Muscle layer of colon (tissue), 2 donors: Measurements from ENCODE around the gene PNPLA7.

Experiments
- H3K27ac ChIP-seq: one replicate; pipeline ENCODE4 v1.7.0; 2013; ENCODE audit warnings: low read depth, mild to moderate bottlenecking, low read length, moderate library complexity
- H3K27me3 ChIP-seq, 2 donors: one replicate each; pipeline ENCODE4 v1.7.0; 2013; ENCODE audit warnings: low read length in 2 of 2, mild to moderate bottlenecking in 2 of 2; ENCODE audit not compliant: insufficient read depth in 2 of 2, control insufficient read depth in 1 of 2
- H3K36me3 ChIP-seq: one replicate; pipeline ENCODE4 v1.7.0; 2013; ENCODE audit warnings: mild to moderate bottlenecking, low read length; ENCODE audit not compliant: insufficient read depth
- H3K4me1 ChIP-seq: one replicate; pipeline ENCODE4 v1.7.0; 2013; ENCODE audit warnings: mild to moderate bottlenecking, low read length; ENCODE audit not compliant: insufficient read depth
- H3K4me3 ChIP-seq, 2 donors: one replicate each; pipeline ENCODE4 v1.7.0; 2013; ENCODE audit warnings: low read length in 2 of 2, low read depth in 1 of 2, mild to moderate bottlenecking in 1 of 2, moderate library complexity in 1 of 2
- H3K9ac ChIP-seq: one replicate; pipeline ENCODE4 v1.7.0; 2013; ENCODE audit warnings: low read length
- H3K9me3 ChIP-seq: one replicate; pipeline ENCODE4 v1.7.0; 2013; ENCODE audit warnings: mild to moderate bottlenecking, low read length
- donor health status: abdominal sarcoma.
- donor health status: Adenocarcinoma of cecum.

PNPLA7 gene

DNA sequence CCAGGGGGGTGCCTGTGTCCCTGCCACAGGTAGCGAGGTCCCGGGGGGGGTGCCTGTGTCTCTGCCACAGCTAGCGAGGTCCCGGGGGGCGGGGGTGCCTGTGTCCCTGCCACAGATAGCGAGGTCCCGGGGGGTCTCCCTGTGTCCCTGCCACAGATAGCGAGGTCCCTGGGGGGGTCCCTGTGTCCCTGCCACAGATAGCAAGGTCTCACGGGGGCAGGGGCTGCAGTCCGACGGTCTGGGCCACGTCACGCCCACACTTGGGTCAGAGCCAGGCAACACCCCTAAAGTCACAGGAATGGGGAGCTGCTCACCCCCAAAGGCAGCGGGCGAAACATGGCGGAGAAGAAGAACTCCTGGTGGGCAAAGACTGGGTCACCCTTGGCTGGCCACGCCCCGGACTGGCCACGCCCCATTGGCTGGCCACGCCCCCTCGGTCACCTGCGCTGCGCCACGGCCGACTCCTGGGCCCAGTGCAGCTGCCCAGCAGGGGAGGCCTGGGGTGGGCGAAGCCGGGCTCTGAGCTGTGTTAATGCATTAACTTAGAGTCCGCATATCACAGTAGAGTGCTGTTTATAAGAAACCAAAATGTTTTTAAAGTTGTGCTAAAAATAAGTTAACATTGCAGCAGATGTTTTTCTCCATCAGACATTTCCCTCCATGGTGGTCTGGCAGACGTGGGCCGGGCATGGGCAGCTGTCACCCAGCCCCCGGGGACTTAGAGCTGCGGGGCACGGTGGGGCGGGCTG, 120.1 kb downstream of the PNPLA7 start:
- Histone ChIP-seq H3K9me3 (no peaks in the 10 kb centered on the region), H3K27me3 (peaks cover 0 to 21% of the 10 kb centered on the region in 2 donors), H3K4me3 (no peak overlapping the region), H3K9ac (no peak overlapping the region), H3K36me3 (no peaks in the 10 kb centered on the region), H3K4me1 (no peaks in the 10 kb centered on the region), H3K27ac (no peak overlapping the region)

DNA sequence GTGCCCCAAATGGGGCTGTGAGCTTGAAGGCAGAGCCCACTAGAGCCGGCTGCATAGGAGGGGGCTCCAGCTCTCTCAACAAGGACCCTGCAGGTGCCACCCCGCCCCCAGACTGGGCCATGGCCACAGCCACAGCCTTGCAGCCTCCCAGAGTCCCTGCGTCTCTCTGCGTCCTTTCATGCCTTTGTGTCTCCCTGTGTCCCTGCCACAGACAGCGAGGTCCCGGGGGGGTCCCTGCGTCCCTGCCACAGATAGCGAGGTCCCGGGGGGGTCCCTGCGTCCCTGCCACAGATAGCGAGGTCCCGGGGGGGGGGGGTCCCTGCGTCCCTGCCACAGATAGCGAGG, 120.7 kb downstream of the PNPLA7 start:
- H3K4me3 ChIP-seq = no peak overlapping the region
- H3K27me3 ChIP-seq = peaks cover 0 to 21% of the 10 kb centered on the region in 2 donors
- H3K36me3 ChIP-seq = no peaks in the 10 kb centered on the region

DNA sequence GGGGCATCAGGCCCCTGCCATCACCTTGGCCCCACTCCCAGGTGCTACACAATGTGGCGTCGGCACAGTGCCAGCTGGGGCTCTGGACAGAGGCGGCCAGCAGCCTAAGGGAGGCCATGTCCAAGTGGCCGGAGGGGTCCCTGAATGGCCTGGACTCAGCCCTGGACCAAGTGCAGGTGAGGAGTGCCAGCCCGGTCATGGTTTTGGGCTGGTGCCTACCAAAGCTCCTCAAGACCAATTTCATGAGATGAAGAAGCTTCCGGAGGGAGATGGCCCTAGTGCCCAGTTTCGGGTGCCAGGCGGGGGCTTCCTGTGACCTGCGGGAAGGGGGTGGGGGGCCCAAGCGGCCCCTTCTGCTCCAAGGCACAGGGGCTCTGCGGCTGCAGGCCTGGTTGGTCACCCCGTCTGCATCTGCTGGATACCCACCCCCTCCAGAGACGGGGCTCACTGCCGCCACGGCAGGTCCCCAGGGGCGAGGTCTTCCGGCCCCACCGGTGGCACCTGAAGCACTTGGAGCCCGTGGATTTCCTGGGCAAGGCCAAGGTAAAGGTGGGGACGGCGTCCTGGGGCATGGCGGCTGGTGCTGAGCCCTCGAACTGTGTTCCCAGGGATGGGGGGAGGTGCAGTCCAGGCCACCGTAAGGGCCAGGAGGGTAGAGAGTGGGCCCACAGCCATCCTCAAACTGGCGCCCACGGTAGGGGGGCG, 121.2 kb downstream of the PNPLA7 start:
- Histone ChIP-seq H3K36me3 (no peaks in the 10 kb centered on the region), H3K27ac (no peak overlapping the region), H3K9me3 (no peaks in the 10 kb centered on the region), H3K4me3 (no peak overlapping the region), H3K4me1 (no peaks in the 10 kb centered on the region), H3K27me3 (peaks cover 0 to 21% of the 10 kb centered on the region in 2 donors), H3K9ac (no peak overlapping the region)

More for the DNA sequence above, 120.7 kb downstream of the PNPLA7 start:
- no peaks in the 10 kb centered on the region for H3K9me3 ChIP-seq
- no peaks in the 10 kb centered on the region for H3K4me1 ChIP-seq
- H3K27ac ChIP-seq = no peak overlapping the region
- H3K9ac ChIP-seq = no peak overlapping the region

DNA sequence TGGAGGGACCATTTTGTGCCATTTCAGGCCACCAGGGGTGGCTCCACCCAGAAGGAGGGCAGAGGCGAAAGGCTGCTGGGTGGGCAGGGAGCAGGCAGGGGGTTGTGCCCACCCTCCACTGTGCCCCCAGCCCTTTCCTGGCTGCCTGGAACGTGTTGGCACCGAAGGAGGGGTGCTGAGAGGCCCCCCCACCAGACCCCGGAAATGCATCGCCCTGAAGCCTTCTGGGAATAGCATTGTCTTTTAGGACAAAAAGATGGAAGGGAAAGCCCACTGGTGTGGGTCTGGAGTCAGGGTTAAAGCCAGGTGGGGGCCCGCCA, 121.9 kb downstream of the PNPLA7 start:
- H3K27me3 ChIP-seq = peaks cover 0 to 21% of the 10 kb centered on the region in 2 donors
- no peaks in the 10 kb centered on the region for H3K4me1 ChIP-seq
- H3K27ac ChIP-seq = no peak overlapping the region
- H3K9me3 ChIP-seq = no peaks in the 10 kb centered on the region
- H3K36me3 ChIP-seq = no peaks in the 10 kb centered on the region
- no peak overlapping the region for H3K4me3 ChIP-seq
- no peak overlapping the region for H3K9ac ChIP-seq

DNA sequence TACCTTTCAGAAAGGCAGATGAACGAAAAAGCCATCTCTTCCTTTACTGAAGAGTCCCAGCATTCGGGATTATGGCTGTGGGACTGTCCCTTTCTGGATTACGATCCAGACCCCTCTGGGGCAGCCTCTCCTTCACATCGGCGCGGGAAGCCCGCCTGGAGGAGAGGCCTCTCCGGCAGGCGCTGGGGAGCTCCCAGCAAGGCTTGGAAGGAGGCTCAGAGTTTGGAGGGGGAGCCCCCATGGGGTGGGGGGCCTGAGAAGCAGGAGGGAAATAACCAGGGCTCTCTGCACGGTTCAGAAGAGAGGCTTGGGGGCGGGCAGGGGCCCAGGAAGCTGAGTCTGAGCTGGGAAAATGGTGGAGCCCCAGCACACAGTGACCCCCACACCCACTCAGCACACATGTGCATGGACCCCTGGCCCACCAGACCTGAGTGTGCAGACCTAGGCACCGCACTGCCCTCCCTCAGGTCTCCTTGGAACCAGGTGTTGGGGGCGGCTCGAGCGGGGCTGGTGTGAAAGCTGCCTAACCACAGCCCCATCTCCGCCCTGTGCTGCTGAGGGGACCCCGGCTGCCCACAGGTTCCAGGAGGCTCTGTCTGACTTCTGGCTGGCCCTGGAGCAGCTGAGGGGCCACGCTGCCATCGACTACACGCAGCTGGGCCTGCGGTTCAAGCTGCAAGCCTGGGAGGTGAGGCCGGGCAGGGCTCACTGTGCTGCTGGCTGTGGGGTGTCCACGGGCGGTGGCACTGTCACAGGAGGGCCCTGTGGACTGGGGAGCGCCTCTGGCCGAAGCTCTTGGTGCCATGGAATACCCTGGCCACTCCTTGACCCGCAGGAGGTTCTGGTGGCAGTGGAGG, 122.5 kb downstream of the PNPLA7 start:
- H3K36me3 ChIP-seq = no peaks in the 10 kb centered on the region
- H3K9me3 ChIP-seq = no peaks in the 10 kb centered on the region
- H3K4me3 ChIP-seq = no peak overlapping the region
- no peaks in the 10 kb centered on the region for H3K4me1 ChIP-seq
- H3K27me3 ChIP-seq = peaks cover 0 to 21% of the 10 kb centered on the region in 2 donors
- H3K9ac ChIP-seq = no peak overlapping the region
- H3K27ac ChIP-seq = no peak overlapping the region

DNA sequence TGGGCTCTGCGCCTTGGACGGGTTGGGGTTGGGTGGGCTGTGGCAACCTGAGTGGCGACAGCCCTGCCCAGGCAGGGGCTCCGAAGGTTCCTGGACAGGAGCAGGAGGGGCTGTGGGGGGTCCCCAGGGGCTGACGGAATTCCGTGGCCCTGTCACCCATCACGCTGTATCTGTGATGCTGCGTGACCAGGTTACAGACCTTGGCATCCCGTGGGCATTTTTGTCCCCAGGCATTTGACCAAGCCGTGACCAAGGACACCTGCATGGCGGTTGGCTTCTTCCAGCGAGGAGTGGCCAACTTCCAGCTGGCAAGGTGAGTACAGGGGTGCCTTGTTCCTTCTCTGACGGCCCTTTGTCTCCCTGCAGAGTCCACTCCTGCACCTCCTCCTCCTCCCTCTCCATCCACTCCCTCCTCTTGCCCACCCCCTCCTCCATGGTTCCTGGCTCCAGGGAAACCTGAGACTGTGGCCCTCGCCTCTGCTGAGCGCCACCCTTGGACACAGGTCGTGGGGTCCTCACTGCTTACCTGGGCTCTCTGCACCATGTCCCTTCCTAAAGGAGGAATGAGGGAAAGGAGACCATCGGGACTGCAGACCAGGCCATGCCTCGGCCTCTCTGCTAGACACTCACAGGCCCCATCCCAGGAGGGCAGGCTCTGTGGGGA, 124.1 kb downstream of the PNPLA7 start:
- peaks cover 10% of the 10 kb centered on the region for H3K4me1 ChIP-seq
- peaks cover 0 to 20% of the 10 kb centered on the region in 2 donors for H3K27me3 ChIP-seq
- no peak overlapping the region for H3K9ac ChIP-seq
- H3K36me3 ChIP-seq = no peaks in the 10 kb centered on the region
- H3K4me3 ChIP-seq = no peak overlapping the region
- H3K9me3 ChIP-seq = no peaks in the 10 kb centered on the region
- H3K27ac ChIP-seq = no peak overlapping the region

DNA sequence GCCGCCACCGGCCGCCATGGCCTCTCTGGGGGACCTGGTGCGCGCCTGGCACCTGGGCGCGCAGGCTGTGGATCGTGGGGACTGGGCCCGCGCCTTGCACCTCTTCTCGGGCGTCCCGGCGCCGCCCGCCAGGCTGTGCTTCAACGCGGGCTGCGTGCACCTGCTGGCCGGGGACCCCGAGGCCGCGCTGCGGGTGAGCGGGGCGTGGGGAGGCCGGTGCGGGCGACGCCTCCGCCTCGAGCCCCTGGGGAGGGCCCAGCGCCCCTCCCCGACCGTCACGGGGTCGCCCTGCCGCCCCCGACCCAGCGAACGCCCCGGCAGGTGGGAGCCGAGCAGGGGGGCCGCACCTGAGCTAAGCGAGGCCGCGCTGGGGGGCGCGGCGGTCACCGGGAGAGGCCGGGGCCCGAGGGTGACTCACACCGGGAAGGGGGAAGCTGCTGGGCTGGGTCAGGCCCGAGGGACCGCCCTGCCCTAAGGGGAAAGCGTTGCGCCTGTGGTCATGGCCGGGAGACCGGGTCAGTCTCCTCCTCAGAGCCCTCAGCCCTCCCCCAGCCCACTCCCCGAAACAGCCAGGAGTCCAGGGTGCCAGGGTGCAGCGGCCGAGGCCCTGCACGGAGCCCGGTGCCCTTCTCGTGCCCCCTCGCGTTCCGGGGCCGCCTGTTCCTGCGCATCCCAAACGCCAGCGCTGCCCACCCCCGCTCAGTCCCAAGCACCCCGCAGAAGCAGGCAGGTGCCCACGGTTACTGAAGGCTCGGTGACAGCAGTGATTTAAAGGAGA, 126.5 kb downstream of the PNPLA7 start:
- H3K9ac ChIP-seq = no peak overlapping the region

DNA sequence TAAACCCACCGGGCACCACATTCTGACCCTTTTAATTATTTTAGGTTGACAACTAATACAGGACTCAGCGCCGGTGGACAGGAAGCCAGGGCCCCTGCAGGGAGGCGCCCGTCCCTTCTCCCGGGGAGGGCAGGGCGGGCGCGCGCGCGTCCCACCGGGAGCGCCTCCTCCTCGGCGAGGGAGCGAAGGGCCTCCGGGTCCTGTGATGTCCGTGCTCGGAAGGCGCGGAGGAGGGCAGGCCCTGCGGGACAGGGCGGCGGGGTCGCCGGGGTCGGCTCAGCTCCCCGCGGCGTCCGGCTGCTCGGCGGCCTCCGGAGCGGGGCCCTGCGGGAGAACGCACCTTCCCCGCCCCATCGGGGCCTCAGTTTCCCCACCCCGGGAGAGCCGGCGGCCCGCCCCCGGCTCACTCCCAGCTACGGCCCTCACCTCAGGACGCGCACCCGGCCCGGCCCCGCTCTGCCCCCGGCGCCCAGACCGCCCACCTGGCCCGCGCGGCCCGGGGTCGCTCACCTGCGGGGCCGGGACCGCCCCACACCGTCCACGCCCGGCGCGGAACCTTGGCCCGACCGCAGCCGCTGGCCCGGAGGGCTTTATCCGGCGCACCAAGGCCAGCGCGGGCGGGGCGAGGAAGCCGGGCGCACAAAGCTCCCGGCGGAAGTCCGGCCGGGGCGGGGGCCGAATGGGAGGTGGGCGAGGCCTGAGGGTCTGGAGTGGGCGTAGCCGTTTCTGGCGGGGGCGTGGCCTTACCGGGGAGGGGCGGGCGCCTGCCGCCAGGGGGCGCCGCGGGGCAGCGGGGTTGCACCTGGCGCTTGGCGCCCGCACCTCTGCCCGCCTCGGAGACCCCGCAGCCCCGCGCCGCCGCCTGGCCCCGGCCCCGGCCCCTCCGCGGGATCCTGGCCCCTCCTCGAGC, 127.3 kb downstream of the PNPLA7 start, which contains the start of the genes EXD3 and NOXA1:
Gene EXD3 (minus strand): TSS at position 559 of the 910 bp plus-strand sequence. CDS start 27,805 bp downstream, outside the sequence.
Gene NOXA1 (plus strand): TSS at position 790 of the 910 bp plus-strand sequence. CDS start 137 bp downstream, outside the sequence.
- Histone ChIP-seq H3K9ac (peak within 1 kb of the TSS; percentile 53), H3K4me3 (peak within 1 kb of the TSS; percentile 83 to 84), H3K9me3 (no peaks in the 10 kb centered on the region), H3K27me3 (no peaks in the 10 kb centered on the region), H3K36me3 (no peaks in the 10 kb centered on the region), H3K27ac (peak within 1 kb of the TSS; percentile 43), H3K4me1 (peaks cover 10% of the 10 kb centered on the region)

More for the DNA sequence above, 126.5 kb downstream of the PNPLA7 start:
- Histone ChIP-seq H3K9me3 (no peaks in the 10 kb centered on the region), H3K4me3 (peak overlapping the region; percentile 47 to 84), H3K4me1 (peaks cover 10% of the 10 kb centered on the region), H3K27me3 (no peaks in the 10 kb centered on the region), H3K36me3 (no peaks in the 10 kb centered on the region), H3K27ac (peak overlapping the region; percentile 43)

DNA sequence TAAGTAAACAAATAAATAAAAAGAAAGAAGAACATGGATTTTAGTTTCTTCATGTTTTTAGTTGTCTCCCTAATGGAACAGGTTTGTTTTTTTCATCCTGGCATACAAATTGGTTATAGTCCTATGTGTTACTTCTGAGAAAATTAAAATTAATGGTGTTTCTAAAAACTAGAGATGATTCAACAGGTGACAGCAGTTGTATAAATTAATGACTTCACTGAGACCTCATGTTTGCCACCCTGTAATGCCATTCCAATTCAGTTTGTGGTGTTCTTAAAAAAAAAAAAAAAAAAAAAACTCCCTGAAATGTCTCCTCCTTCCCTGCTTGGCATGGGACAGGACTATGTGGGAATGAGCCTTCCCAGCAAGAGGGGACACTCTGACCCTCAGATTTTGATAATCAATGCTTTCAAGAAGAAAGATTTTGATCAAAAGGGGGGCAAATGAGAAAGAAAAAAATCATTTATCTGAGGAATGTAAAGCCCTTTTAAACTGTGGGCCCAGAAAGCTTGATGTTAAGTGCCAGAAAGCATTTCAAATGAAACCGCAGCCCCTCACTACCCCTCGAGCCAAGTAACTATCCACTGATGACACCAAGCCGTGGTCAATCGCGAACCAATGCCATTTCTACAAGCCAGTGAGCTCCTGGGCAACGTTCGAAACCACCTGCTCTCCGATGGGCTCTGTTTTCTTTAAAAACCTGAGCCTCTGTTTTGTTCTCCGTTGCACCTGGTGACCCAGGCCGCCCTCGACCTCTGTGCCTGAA, 128.2 kb downstream of the PNPLA7 start:
- H3K27ac ChIP-seq = no peak overlapping the region
- peak overlapping the region; percentile 51 to 83 for H3K4me3 ChIP-seq
- H3K4me1 ChIP-seq = peaks cover 10% of the 10 kb centered on the region
- no peaks in the 10 kb centered on the region for H3K36me3 ChIP-seq
- H3K9me3 ChIP-seq = no peaks in the 10 kb centered on the region
- no peaks in the 10 kb centered on the region for H3K27me3 ChIP-seq
- H3K9ac ChIP-seq = peak overlapping the region; percentile 53
